Keratinocyte (primary cell): ENCODE data around the gene KRT27. TPM values are rescaled to one million over a fixed set of nuclear protein-coding genes. Genes with fewer than 3 reads are reported as not detected.
"Not testable (repeated sequence)": the region's sequence is repeated elsewhere in the genome, so short reads cannot be mapped to it uniquely, and the experiment has no call there.

Source experiments
- DNase-seq: peaks from one replicate; pipeline ENCODE4 v3.0.0-alpha.2; 2011; ENCODE audit warnings: low read depth, missing footprints, low spot score
- FAIRE-seq: peaks from 2 replicates; lab custom pipeline; 2011; peaks lifted over from hg19 to GRCh38; lab: Jason Lieb, UNC
- H2AFZ ChIP-seq: 2 replicates; pipeline ENCODE4 v1.6.0; 2012; ENCODE audit warnings: low read length, control low read depth, inconsistent platforms; ENCODE audit not compliant: control insufficient read depth
- H3K27ac ChIP-seq: 2 replicates; pipeline ENCODE4 v1.5.1; 2011; ENCODE audit warnings: low read length; ENCODE audit not compliant: control insufficient read depth, insufficient read depth
- H3K27me3 ChIP-seq: 3 replicates; pipeline ENCODE4 v1.6.0; 2011; ENCODE audit warnings: low read length; ENCODE audit not compliant: control insufficient read depth, insufficient read depth; ENCODE audit errors: extremely low read depth
- H3K36me3 ChIP-seq, 2 experiments: 2 replicates in 1 of 2; 3 replicates in 1 of 2; pipeline ENCODE4 v1.5.1; 2011; ENCODE audit warnings: low read length in 2 of 2, mild to moderate bottlenecking in 1 of 2; ENCODE audit not compliant: control insufficient read depth in 2 of 2, insufficient read depth in 2 of 2; ENCODE audit errors: extremely low read depth in 1 of 2
- H3K4me1 ChIP-seq: 3 replicates; pipeline ENCODE4 v1.5.1; 2011; ENCODE audit warnings: low read length; ENCODE audit not compliant: control insufficient read depth, insufficient read depth; ENCODE audit errors: extremely low read depth
- H3K4me2 ChIP-seq: 3 replicates; pipeline ENCODE4 v1.6.0; 2011; ENCODE audit warnings: low read depth, low read length; ENCODE audit not compliant: control insufficient read depth, insufficient read depth; ENCODE audit errors: extremely low read depth
- H3K4me3 ChIP-seq, 3 experiments: fragments of 200-600 bp in 1 of 3; sonication (generic) in 1 of 3; 2 replicates in 2 of 3; 3 replicates in 1 of 3; pipeline ENCODE4 v1.5.1; 2011 to 2016; ENCODE audit warnings: low read length in 3 of 3, mild to moderate bottlenecking in 3 of 3, control low read depth in 2 of 3, inconsistent platforms in 1 of 3, low read depth in 1 of 3, mixed read lengths in 1 of 3, mixed run types in 1 of 3, moderate library complexity in 1 of 3; ENCODE audit not compliant: control insufficient read depth in 2 of 3, insufficient read depth in 2 of 3; ENCODE audit errors: extremely low read depth in 1 of 3
- H3K79me2 ChIP-seq: 2 replicates; pipeline ENCODE4 v1.6.0; 2012; ENCODE audit warnings: low read length; ENCODE audit not compliant: control insufficient read depth, insufficient read depth
- H3K9ac ChIP-seq: 3 replicates; pipeline ENCODE4 v1.6.0; 2011; ENCODE audit warnings: low read length; ENCODE audit not compliant: control insufficient read depth, insufficient read depth; ENCODE audit errors: extremely low read depth
- H3K9me1 ChIP-seq: 3 replicates; pipeline ENCODE4 v1.6.0; 2011; ENCODE audit warnings: low read length; ENCODE audit not compliant: control insufficient read depth, insufficient read depth; ENCODE audit errors: extremely low read depth
- H3K9me3 ChIP-seq: 2 replicates; pipeline ENCODE4 v1.5.1; 2012; ENCODE audit warnings: low read depth, low read length; ENCODE audit not compliant: control insufficient read depth
- H4K20me1 ChIP-seq: 3 replicates; pipeline ENCODE4 v1.6.0; 2011; ENCODE audit warnings: low read length; ENCODE audit not compliant: control insufficient read depth, insufficient read depth; ENCODE audit errors: extremely low read depth
- CTCF ChIP-seq, 3 experiments: IDR thresholded peaks in 1 of 3; conservative IDR thresholded peaks in 1 of 3; optimal IDR thresholded peaks in 1 of 3; 2 replicates in 2 of 3; 3 replicates in 1 of 3; pipeline versions ENCODE3 to v1.5.1; 2011; ENCODE audit warnings: low read length in 3 of 3, mild to moderate bottlenecking in 3 of 3, moderate library complexity in 2 of 3, control low read depth in 1 of 3, inconsistent platforms in 1 of 3; ENCODE audit not compliant: insufficient read depth in 2 of 3; ENCODE audit errors: extremely low read depth in 1 of 3
- EZH2 ChIP-seq: IDR thresholded peaks from one replicate; pipeline ENCODE4 v1.6.1; 2012; ENCODE audit warnings: inconsistent platforms, mild to moderate bottlenecking, low read length, moderate library complexity
- dilution Hi-C: fragments of 300-500 bp; cut with MboI; formaldehyde crosslinking; loops from one replicate; pipeline ENCODE4 v1.7.0; 2020; ENCODE audit warnings: low sequenced_read_pairs; ENCODE audit not compliant: extremely low pct_ligation_motif_present
- polyA plus RNA-seq, 5 experiments: library from polyadenylated mRNA; depleted of rRNA in 3 of 5; stranded (reverse) in 3 of 5; stranded (forward) in 1 of 5; unstranded in 1 of 5; fragments of >200 nt; gene quantifications; 1 replicate in 1 of 5; 2 replicates in 3 of 5; 3 replicates in 1 of 5; pipeline versions ENCODE4 v1.2.1 to v1.2.3, GENCODE V29; 2011 to 2012; ENCODE audit warnings: missing spikeins in 2 of 5, low read depth in 1 of 5, low replicate concordance in 1 of 5

Gene KRT27
- polyA plus RNA-seq, 1 donor (not counting 4 experiments of a cell fraction or from before 2014, with no cell fraction given), result not detected

- H3K79me2 ChIP-seq, result no peaks in the 10 kb centered on the region
- H3K4me2 ChIP-seq, result no peak overlapping the region
- H3K9ac ChIP-seq, result no peak overlapping the region
- no peak overlapping the region for H3K4me3 ChIP-seq
- H3K4me1 ChIP-seq, result no peaks in the 10 kb centered on the region
- H2AFZ ChIP-seq, result no peak overlapping the region
- no peaks in the 10 kb centered on the region for H4K20me1 ChIP-seq
- H3K27me3 ChIP-seq, result no peaks in the 10 kb centered on the region
- no peak overlapping the region for H3K27ac ChIP-seq
- H3K36me3 ChIP-seq, result no peaks in the 10 kb centered on the region
- TF ChIP-seq EZH2 (no peak), CTCF (optimal IDR thresholded peaks at IDR 0.05 in 1 of 3, IDR thresholded peaks at IDR 0.05 in 1 of 3, conservative IDR thresholded peaks at IDR 0.05 in 1 of 3; ENCODE audit: extremely low read depth in 1 of 3, insufficient read depth in 2 of 3, low read length in 3 of 3) (no peak)
- no peak for FAIRE-seq
- no peaks in the 10 kb centered on the region for H3K9me3 ChIP-seq
- H3K9me1 ChIP-seq, result no peaks in the 10 kb centered on the region
- dilution Hi-C loops, result no loop called here
- DNase-seq, result no peak
Observed at GRCh38 chr17:40750391-40750790, 32.0 kb downstream of the KRT27 start.

GRCh38 chr17:40748666-40749065 is 33.7 kb downstream of the KRT27 start:
- FAIRE-seq, dilution Hi-C loops, H4K20me1 ChIP-seq: not testable (repeated sequence)

GRCh38 chr17:40738553-40738952 is 43.8 kb downstream of the KRT27 start:
- H3K27me3 ChIP-seq, result peaks cover 20% of the 10 kb centered on the region
- H3K27ac ChIP-seq, result no peak overlapping the region
- peaks cover 16% of the 10 kb centered on the region for H3K4me1 ChIP-seq
- no peak overlapping the region for H3K4me2 ChIP-seq
- no peak overlapping the region for H2AFZ ChIP-seq
- DNase-seq (no peak), FAIRE-seq (no peak)
- peaks cover 3% of the 10 kb centered on the region for H3K9me3 ChIP-seq
- TF ChIP-seq CTCF (optimal IDR thresholded peaks at IDR 0.05 in 1 of 3, IDR thresholded peaks at IDR 0.05 in 1 of 3, conservative IDR thresholded peaks at IDR 0.05 in 1 of 3; ENCODE audit: extremely low read depth in 1 of 3, insufficient read depth in 2 of 3, low read length in 3 of 3) (no peak), EZH2 (no peak)
- H3K4me3 ChIP-seq, result no peak overlapping the region
- H3K79me2 ChIP-seq, result no peaks in the 10 kb centered on the region
- no peaks in the 10 kb centered on the region for H4K20me1 ChIP-seq
- dilution Hi-C loops, result no loop called here
- no peaks in the 10 kb centered on the region for H3K36me3 ChIP-seq
- H3K9ac ChIP-seq, result no peak overlapping the region
- H3K9me1 ChIP-seq, result no peaks in the 10 kb centered on the region

More at GRCh38 chr17:40748666-40749065, 33.7 kb downstream of the KRT27 start:
- H3K36me3 ChIP-seq, H3K9ac ChIP-seq, H3K27me3 ChIP-seq, H3K9me3 ChIP-seq, H3K79me2 ChIP-seq, H3K9me1 ChIP-seq, H2AFZ ChIP-seq, H3K4me1 ChIP-seq, H3K4me2 ChIP-seq, H3K27ac ChIP-seq, DNase-seq, H3K4me3 ChIP-seq: not testable (repeated sequence)
